Endothelial cell of umbilical vein (primary cell): ENCODE results near the gene SHOC2. TPM values are rescaled to one million over a fixed set of nuclear protein-coding genes. Genes with fewer than 3 reads are reported as not detected.

ENCODE experiments used
- BruUV-seq: library from RNA; stranded (reverse); fragments of 400-500 nt; replicated peaks from 2 replicates; lab custom pipeline; 2021; lab: Mats Ljungman, UMichigan
- CTCF ChIA-PET: fragments of 300-600, 350-600 bp; sonication (Branson Sonifier 250); formaldehyde crosslinking; loops from one replicate; lab custom pipeline; 2021; ENCODE audit warnings: antibody characterized with exemption, inconsistent platforms; lab: Charles Lee
- POLR2A ChIA-PET: fragments of 300-600, 350-600 bp; sonication (Branson Sonifier 250); formaldehyde crosslinking; loops from one replicate; lab custom pipeline; 2021; ENCODE audit warnings: antibody characterized with exemption, inconsistent platforms; lab: Charles Lee
- DNase-seq: peaks from one replicate; pipeline ENCODE4 v3.0.0-alpha.2; 2011; ENCODE audit warnings: low read depth, low spot score
- FAIRE-seq: peaks from 2 replicates; lab custom pipeline; 2011; peaks lifted over from hg19 to GRCh38; lab: Jason Lieb, UNC
- H2AFZ ChIP-seq: 2 replicates; pipeline ENCODE4 v1.6.0; 2012; ENCODE audit warnings: low read depth, low read length, control low read depth, inconsistent platforms
- H3K27ac ChIP-seq: 2 replicates; pipeline ENCODE4 v1.5.1; 2011; ENCODE audit warnings: low read depth, mild to moderate bottlenecking, control low read depth, low read length, moderate library complexity; ENCODE audit not compliant: insufficient read depth
- H3K27me3 ChIP-seq, 2 experiments: 2 replicates each; pipeline versions ENCODE4 v1.6.0 to v1.6.1; 2011; ENCODE audit warnings: low read length in 2 of 2, mixed read lengths in 1 of 2; ENCODE audit not compliant: control insufficient read depth in 2 of 2, insufficient read depth in 2 of 2
- H3K36me3 ChIP-seq, 2 experiments: 2 replicates in 1 of 2; 3 replicates in 1 of 2; pipeline ENCODE4 v1.5.1; 2011; ENCODE audit warnings: low read length in 2 of 2, mild to moderate bottlenecking in 1 of 2, moderate library complexity in 1 of 2; ENCODE audit not compliant: control insufficient read depth in 2 of 2, insufficient read depth in 2 of 2; ENCODE audit errors: extremely low read depth in 1 of 2
- H3K4me1 ChIP-seq: 3 replicates; pipeline ENCODE4 v1.5.1; 2011; ENCODE audit warnings: mild to moderate bottlenecking, low read length; ENCODE audit not compliant: control insufficient read depth, insufficient read depth; ENCODE audit errors: extremely low read depth
- H3K4me2 ChIP-seq: 2 replicates; pipeline ENCODE4 v1.6.1; 2011; ENCODE audit warnings: low read length, control low read depth, mixed read lengths; ENCODE audit not compliant: insufficient read depth
- H3K4me3 ChIP-seq, 3 experiments: fragments of 200-600 bp in 1 of 3; sonication (generic), shearing (Covaris generic) in 1 of 3; replicated peaks in 1 of 3; 2 replicates each; pipeline ENCODE4 v1.5.1; 2011 to 2016; ENCODE audit warnings: control low read depth in 3 of 3, low read length in 3 of 3, mild to moderate bottlenecking in 2 of 3, inconsistent platforms in 1 of 3, low read depth in 1 of 3, moderate library complexity in 1 of 3; ENCODE audit not compliant: insufficient read depth in 1 of 3
- H3K79me2 ChIP-seq: 2 replicates; pipeline ENCODE4 v1.6.0; 2012; ENCODE audit warnings: low read length, inconsistent platforms; ENCODE audit not compliant: control insufficient read depth, insufficient read depth
- H3K9ac ChIP-seq: replicated peaks from 2 replicates; pipeline ENCODE3; 2011; ENCODE audit warnings: low read length, control low read depth; ENCODE audit not compliant: insufficient read depth; ENCODE audit errors: extremely low read depth
- H3K9me1 ChIP-seq: replicated peaks from 3 replicates; pipeline ENCODE4 v1.6.0; 2011; ENCODE audit warnings: mild to moderate bottlenecking, low read length; ENCODE audit not compliant: control insufficient read depth, insufficient read depth; ENCODE audit errors: extremely low read depth
- H3K9me3 ChIP-seq: replicated peaks from 2 replicates; pipeline ENCODE4 v1.5.1; 2012; ENCODE audit warnings: low read length, inconsistent platforms; ENCODE audit not compliant: control insufficient read depth, insufficient read depth
- H4K20me1 ChIP-seq: replicated peaks from 2 replicates; pipeline ENCODE3; 2011; ENCODE audit warnings: mild to moderate bottlenecking, low read length; ENCODE audit not compliant: control insufficient read depth, insufficient read depth; ENCODE audit errors: extremely low read depth
- EZH2 ChIP-seq: IDR thresholded peaks from 2 replicates; pipeline ENCODE4 v1.6.1; 2012; ENCODE audit warnings: borderline replicate concordance, low read depth, mild to moderate bottlenecking, moderate library complexity, low read length, inconsistent platforms; ENCODE audit not compliant: severe bottlenecking
- FOS ChIP-seq: IDR thresholded peaks from 2 replicates; pipeline ENCODE4 v1.6.1; 2011; ENCODE audit warnings: mild to moderate bottlenecking, low read length, moderate library complexity, borderline replicate concordance; ENCODE audit not compliant: insufficient read depth
- GATA2 ChIP-seq: IDR thresholded peaks from 2 replicates; pipeline ENCODE4 v1.7.0; 2011; ENCODE audit warnings: low read depth, mild to moderate bottlenecking, moderate library complexity, mixed read lengths, low read length; ENCODE audit not compliant: insufficient read length, insufficient read depth
- JUN ChIP-seq: IDR thresholded peaks from 2 replicates; pipeline ENCODE4 v1.6.1; 2011; ENCODE audit warnings: borderline replicate concordance, low read depth; ENCODE audit not compliant: insufficient read length, insufficient read depth
- MYC ChIP-seq: IDR thresholded peaks from one replicate; pipeline ENCODE4 v1.6.1; 2011; ENCODE audit warnings: mild to moderate bottlenecking, low read depth, low read length
- POLR2A ChIP-seq: IDR thresholded peaks from 2 replicates; pipeline ENCODE4 v1.6.1; 2012; ENCODE audit warnings: low read depth, mild to moderate bottlenecking, control low read depth, low read length
- POLR2AphosphoS5 ChIP-seq: IDR thresholded peaks from 2 replicates; pipeline ENCODE4 v1.6.1; 2012; ENCODE audit warnings: low read depth, mild to moderate bottlenecking, control low read depth, low read length, moderate library complexity; ENCODE audit not compliant: insufficient read depth
- dilution Hi-C: fragments of 300-500 bp; cut with MboI; formaldehyde crosslinking; loops from one replicate; pipeline ENCODE4 v1.15.0; 2019; ENCODE audit warnings: low sequenced_read_pairs; ENCODE audit not compliant: extremely low pct_ligation_motif_present
- intact Hi-C: fragments of 100-400 bp; cut with micrococcal nuclease; formaldehyde crosslinking; loops from one replicate; pipeline ENCODE4 v1.10.0; 2022
- polyA plus RNA-seq, 4 experiments: library from polyadenylated mRNA; depleted of rRNA in 3 of 4; stranded (reverse) in 3 of 4; unstranded in 1 of 4; fragments of >200 nt; gene quantifications; 2 replicates each; pipeline versions ENCODE4 v1.2.1 to v1.2.3, GENCODE V29; 2011 to 2012; ENCODE audit warnings: missing spikeins in 1 of 4
- total RNA-seq: library from RNA; stranded (reverse); gene quantifications from 2 replicates; pipeline ENCODE4 v1.2.3, GENCODE V29; 2021
- TF ChIP-seq, protein P1 (sequence below), 2 donors: IDR thresholded peaks; 1 replicate in 1 of 2; 2 replicates in 1 of 2; pipeline ENCODE4 v1.5.1; 2011; ENCODE audit warnings: low read length in 2 of 2, mild to moderate bottlenecking in 2 of 2, moderate library complexity in 2 of 2, control low read depth in 1 of 2, inconsistent platforms in 1 of 2, low read depth in 1 of 2; ENCODE audit not compliant: insufficient read depth in 1 of 2; ENCODE audit errors: extremely low read depth in 1 of 2
- TF ChIP-seq, protein P2 (sequence below): IDR thresholded peaks from 2 replicates; pipeline ENCODE4 v1.6.1; 2011; ENCODE audit not compliant: insufficient read depth, insufficient read length

The SHOC2 gene
- total and polyA plus RNA-seq, 2 donors (not counting 3 experiments of a cell fraction or from before 2014, with no cell fraction given), result 13.0 to 37.1 TPM

DNA sequence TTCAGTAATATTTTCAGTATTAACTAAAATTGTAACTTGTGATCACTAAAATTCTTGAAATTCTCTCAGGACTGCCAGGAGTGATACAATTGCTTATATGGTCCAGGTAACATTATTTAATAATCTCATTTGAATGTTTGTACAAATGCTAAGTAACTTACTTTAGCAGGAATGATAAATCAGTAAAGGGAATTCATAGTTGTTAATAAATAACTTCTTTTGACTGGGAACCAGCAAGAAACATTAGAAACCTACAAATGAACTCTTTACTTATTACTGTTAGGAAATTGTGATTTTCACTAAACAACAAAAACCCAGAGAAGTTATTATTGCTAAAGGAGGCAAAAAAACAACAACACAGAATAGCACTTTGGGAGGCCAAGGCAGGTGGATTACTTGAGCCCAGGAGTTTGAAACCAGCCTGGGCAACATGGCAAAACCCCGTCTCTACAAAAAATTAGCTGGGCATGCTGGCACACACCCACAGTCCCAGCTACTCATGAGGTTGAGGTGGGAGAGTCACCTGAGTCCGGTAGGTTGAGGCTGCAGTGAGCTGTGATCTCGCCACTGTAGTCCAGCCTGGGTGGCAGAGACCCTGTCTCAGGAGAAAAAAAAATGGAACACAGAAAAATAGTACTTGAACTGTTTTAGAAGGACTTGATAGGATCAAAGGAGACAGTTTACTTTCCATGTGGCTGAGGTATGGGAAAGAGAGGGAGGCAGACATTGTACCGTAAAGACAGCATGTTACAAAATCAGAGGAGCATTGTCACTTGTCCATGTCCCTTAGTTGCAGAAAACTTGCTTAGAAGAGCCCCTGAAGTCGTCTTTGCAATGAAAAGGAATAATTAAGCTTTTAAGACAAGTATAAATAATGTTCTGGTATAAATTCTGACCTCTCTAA, 53.1 kb downstream of the SHOC2 start:
- Histone ChIP-seq H3K36me3 (no peaks in the 10 kb centered on the region), H3K27ac (no peak overlapping the region), H3K4me3 (no peak overlapping the region), H3K4me1 (no peaks in the 10 kb centered on the region), H4K20me1 (peaks cover 2% of the 10 kb centered on the region), H3K79me2 (peaks cover 56% of the 10 kb centered on the region), H2AFZ (no peak overlapping the region), H3K27me3 (no peaks in the 10 kb centered on the region), H3K9me1 (no peaks in the 10 kb centered on the region), H3K9me3 (no peaks in the 10 kb centered on the region), H3K9ac (no peak overlapping the region), H3K4me2 (no peak overlapping the region)
- ChIA-PET POLR2A (no interaction called here), CTCF (no interaction called here)
- no peak for TF ChIP-seq FOS
- TF ChIP-seq EZH2, result no peak
- TF ChIP-seq MYC, result no peak
- no peak for TF ChIP-seq JUN
- no peak for TF ChIP-seq POLR2A
- no peak for TF ChIP-seq GATA2
- TF ChIP-seq POLR2AphosphoS5, result no peak
- TF ChIP-seq, protein P1, sequence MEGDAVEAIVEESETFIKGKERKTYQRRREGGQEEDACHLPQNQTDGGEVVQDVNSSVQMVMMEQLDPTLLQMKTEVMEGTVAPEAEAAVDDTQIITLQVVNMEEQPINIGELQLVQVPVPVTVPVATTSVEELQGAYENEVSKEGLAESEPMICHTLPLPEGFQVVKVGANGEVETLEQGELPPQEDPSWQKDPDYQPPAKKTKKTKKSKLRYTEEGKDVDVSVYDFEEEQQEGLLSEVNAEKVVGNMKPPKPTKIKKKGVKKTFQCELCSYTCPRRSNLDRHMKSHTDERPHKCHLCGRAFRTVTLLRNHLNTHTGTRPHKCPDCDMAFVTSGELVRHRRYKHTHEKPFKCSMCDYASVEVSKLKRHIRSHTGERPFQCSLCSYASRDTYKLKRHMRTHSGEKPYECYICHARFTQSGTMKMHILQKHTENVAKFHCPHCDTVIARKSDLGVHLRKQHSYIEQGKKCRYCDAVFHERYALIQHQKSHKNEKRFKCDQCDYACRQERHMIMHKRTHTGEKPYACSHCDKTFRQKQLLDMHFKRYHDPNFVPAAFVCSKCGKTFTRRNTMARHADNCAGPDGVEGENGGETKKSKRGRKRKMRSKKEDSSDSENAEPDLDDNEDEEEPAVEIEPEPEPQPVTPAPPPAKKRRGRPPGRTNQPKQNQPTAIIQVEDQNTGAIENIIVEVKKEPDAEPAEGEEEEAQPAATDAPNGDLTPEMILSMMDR (IDR thresholded peaks at IDR 0.05; ENCODE audit: extremely low read depth in 1 of 2, insufficient read depth in 1 of 2, low read depth in 1 of 2, low read length in 2 of 2), result no peak
- TF ChIP-seq, protein P2, sequence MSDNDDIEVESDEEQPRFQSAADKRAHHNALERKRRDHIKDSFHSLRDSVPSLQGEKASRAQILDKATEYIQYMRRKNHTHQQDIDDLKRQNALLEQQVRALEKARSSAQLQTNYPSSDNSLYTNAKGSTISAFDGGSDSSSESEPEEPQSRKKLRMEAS, result no peak
- FAIRE-seq (no peak), DNase-seq (no peak)
- intact Hi-C loops (no loop called here), dilution Hi-C loops (no loop called here)
- BruUV-seq, result no TSS peak
